HG03521 (cell line): ENCODE data around the gene DOCK11.
"Not testable (repeated sequence)": the region's sequence is repeated elsewhere in the genome, so short reads cannot be mapped to it uniquely, and the experiment has no call there.

Experiments
- ATAC-seq: cut with Tn5 transposase; IDR thresholded peaks from one replicate; pipeline ENCODE4 v1.9.1; 2021; ENCODE audit warnings: mild to moderate bottlenecking, moderate library complexity; ENCODE audit not compliant: unreplicated experiment

DOCK11 gene

GRCh38 chrX:118566359-118566758 lies 70.7 kb downstream of the DOCK11 start:
- ATAC-seq = no peak

- ATAC-seq = no peak
These were observed 74.1 kb downstream of the DOCK11 start for GRCh38 chrX:118569676-118570075.

GRCh38 chrX:118570209-118570608 lies 74.6 kb downstream of the DOCK11 start:
- ATAC-seq = no peak

GRCh38 chrX:118571836-118572235 lies 76.2 kb downstream of the DOCK11 start:
- ATAC-seq = no peak

- ATAC-seq = no peak
These were observed 79.1 kb downstream of the DOCK11 start for GRCh38 chrX:118574666-118575065.

GRCh38 chrX:118577041-118577440 lies 81.4 kb downstream of the DOCK11 start:
- no peak for ATAC-seq

- ATAC-seq = no peak
These were observed 83.8 kb downstream of the DOCK11 start for GRCh38 chrX:118579417-118579816.

GRCh38 chrX:118582926-118583325 lies 87.3 kb downstream of the DOCK11 start:
- ATAC-seq = not testable (repeated sequence)

- ATAC-seq = no peak
These were observed 88.2 kb downstream of the DOCK11 start for GRCh38 chrX:118583781-118584180.

GRCh38 chrX:118585296-118585695 lies 89.7 kb downstream of the DOCK11 start:
- no peak for ATAC-seq

- ATAC-seq = not testable (repeated sequence)
These were observed 90.6 kb downstream of the DOCK11 start for GRCh38 chrX:118586206-118586605.

GRCh38 chrX:118588715-118589114 lies 93.1 kb downstream of the DOCK11 start:
- no peak for ATAC-seq

- ATAC-seq = no peak
These were observed 93.6 kb downstream of the DOCK11 start for GRCh38 chrX:118589227-118589626.

GRCh38 chrX:118593407-118593806 lies 97.8 kb downstream of the DOCK11 start:
- ATAC-seq = no peak

- no peak for ATAC-seq
These were observed 99.2 kb downstream of the DOCK11 start for GRCh38 chrX:118594697-118595420.

- no peak for ATAC-seq
These were observed 100.0 kb downstream of the DOCK11 start for GRCh38 chrX:118595501-118596042.

- no peak for ATAC-seq
These were observed 100.8 kb downstream of the DOCK11 start for GRCh38 chrX:118596390-118596789.

GRCh38 chrX:118603981-118604380 lies 108.4 kb downstream of the DOCK11 start:
- no peak for ATAC-seq

- no peak for ATAC-seq
These were observed 116.7 kb downstream of the DOCK11 start for GRCh38 chrX:118612290-118612689.

GRCh38 chrX:118614150-118614549 lies 118.5 kb downstream of the DOCK11 start:
- no peak for ATAC-seq

GRCh38 chrX:118615141-118615540 lies 119.5 kb downstream of the DOCK11 start:
- ATAC-seq = no peak

- ATAC-seq = no peak
These were observed 125.6 kb downstream of the DOCK11 start for GRCh38 chrX:118621081-118621759.
